Epidermal melanocyte (primary cell): ENCODE measurements around the gene SSPN.
A peak's percentile ranks its signal among the peaks of the same experiment; 100 is the strongest.

Experiments used
- DNase-seq: peaks from one replicate; pipeline ENCODE4 v3.0.0; 2011; ENCODE audit warnings: low spot score; ENCODE audit not compliant: insufficient read length

Gene SSPN

GRCh38 chr12:26282339-26282940, 87.1 kb downstream of the SSPN start:
- no peak for DNase-seq

GRCh38 chr12:26283046-26283445, 87.7 kb downstream of the SSPN start:
- no peak for DNase-seq

- DNase-seq: no peak
Measured at GRCh38 chr12:26283617-26284016, 88.2 kb downstream of the SSPN start.

- no peak for DNase-seq
Measured at GRCh38 chr12:26285401-26285800, 90.0 kb downstream of the SSPN start.

- no peak for DNase-seq
Measured at GRCh38 chr12:26286186-26286585, 90.8 kb downstream of the SSPN start.

GRCh38 chr12:26287671-26288381, 92.5 kb downstream of the SSPN start:
- no peak for DNase-seq

GRCh38 chr12:26290565-26290964, 95.2 kb downstream of the SSPN start:
- no peak for DNase-seq

- DNase-seq: no peak
Measured at GRCh38 chr12:26292596-26292995, 97.2 kb downstream of the SSPN start.

GRCh38 chr12:26293612-26294011, 98.2 kb downstream of the SSPN start:
- DNase-seq: no peak

GRCh38 chr12:26295001-26295400, 99.6 kb downstream of the SSPN start:
- no peak for DNase-seq

- DNase-seq: no peak
Measured at GRCh38 chr12:26297396-26298070, 102.2 kb downstream of the SSPN start.

GRCh38 chr12:26298785-26299621, 103.6 kb downstream of the SSPN start:
- DNase-seq: peak; percentile 47

- DNase-seq: no peak
Measured at GRCh38 chr12:26299751-26300150, 104.4 kb downstream of the SSPN start.
